ENCODE results near the gene ELAVL3. TPM values are rescaled to one million over a fixed set of nuclear protein-coding genes. Genes with fewer than 3 reads are reported as not detected.
A peak's percentile ranks its signal among the peaks of the same experiment; 100 is the strongest.

Gene ELAVL3
- total RNA-seq, 6 experiments from 2014 or later = not detected

DNA sequence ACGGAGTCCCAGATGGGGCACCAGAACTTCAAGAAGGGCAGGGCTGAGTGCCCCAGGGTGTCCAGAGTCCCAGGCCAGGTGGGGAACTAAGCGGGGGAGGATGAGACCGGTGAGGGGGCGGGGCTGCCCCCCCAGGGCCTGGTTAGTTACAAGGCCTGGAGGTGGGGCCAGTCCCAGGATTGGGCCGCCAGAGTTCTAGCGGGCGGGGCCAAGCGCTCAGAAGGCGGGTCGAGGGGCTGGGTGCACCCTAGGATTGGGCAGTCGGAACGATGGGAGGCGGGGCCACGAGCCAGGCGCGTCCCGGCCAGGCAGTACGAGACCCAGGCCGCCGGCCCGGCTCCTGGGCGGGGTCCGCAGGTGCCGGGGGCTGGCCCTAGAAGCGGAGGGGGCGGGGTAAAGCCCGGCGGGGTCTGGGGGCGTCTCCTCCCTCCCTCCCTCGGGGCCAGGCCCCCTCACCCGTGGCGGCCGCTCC, 24.2 kb upstream of the ELAVL3 start:
- Mint-ChIP-seq H3K4me1 (ENCODE audit: low read depth) (peaks cover 8% of the 10 kb centered on the region), H3K27me3 (ENCODE audit: insufficient read depth) (peaks cover 6% of the 10 kb centered on the region; the same call in 1 of the 2 replicates), H3K27ac (peak overlapping the region; percentile 79), H3K36me3 (ENCODE audit: low read depth) (peaks cover 11% of the 10 kb centered on the region), H3K9me3 (no peaks in the 10 kb centered on the region), H3K4me3 (peak overlapping the region; percentile 86)
- peak; percentile 92 for DNase-seq
- TF ChIP-seq, protein P1, sequence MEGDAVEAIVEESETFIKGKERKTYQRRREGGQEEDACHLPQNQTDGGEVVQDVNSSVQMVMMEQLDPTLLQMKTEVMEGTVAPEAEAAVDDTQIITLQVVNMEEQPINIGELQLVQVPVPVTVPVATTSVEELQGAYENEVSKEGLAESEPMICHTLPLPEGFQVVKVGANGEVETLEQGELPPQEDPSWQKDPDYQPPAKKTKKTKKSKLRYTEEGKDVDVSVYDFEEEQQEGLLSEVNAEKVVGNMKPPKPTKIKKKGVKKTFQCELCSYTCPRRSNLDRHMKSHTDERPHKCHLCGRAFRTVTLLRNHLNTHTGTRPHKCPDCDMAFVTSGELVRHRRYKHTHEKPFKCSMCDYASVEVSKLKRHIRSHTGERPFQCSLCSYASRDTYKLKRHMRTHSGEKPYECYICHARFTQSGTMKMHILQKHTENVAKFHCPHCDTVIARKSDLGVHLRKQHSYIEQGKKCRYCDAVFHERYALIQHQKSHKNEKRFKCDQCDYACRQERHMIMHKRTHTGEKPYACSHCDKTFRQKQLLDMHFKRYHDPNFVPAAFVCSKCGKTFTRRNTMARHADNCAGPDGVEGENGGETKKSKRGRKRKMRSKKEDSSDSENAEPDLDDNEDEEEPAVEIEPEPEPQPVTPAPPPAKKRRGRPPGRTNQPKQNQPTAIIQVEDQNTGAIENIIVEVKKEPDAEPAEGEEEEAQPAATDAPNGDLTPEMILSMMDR (IDR thresholded peaks at IDR 0.05) = no peak

DNA sequence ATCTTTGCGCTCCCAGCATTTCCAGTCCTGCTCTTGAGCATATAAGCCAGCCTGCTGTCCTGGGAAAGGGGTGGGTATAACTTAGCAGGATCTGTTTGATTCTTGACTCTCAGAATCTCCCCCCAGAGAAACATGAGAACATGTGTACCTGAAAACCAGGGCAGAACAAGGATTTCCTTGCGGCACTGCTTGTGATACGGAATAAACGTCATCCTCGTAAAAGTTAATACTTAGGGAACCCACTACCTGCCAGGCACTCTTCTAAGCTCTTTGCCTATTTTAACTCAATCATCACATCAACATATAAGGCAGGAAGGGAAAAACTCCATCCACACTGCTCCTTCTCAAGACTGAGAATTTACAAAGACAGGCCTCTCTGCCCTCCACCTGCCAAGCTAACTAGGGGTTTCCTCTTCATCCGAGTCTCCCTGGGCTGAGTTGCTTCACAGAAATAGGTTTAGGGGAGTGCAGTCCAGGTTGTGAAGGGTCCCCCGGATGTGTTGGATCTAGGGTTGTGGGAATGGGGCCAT, 23.7 kb upstream of the ELAVL3 start:
- no peak for DNase-seq
- peaks cover 11% of the 10 kb centered on the region for H3K36me3 Mint-ChIP-seq (ENCODE audit: low read depth)
- peaks cover 6% of the 10 kb centered on the region; the same call in 1 of the 2 replicates for H3K27me3 Mint-ChIP-seq (ENCODE audit: insufficient read depth)
- H3K27ac Mint-ChIP-seq = peak overlapping the region; percentile 79
- TF ChIP-seq, protein P1 (IDR thresholded peaks at IDR 0.05) = no peak
- H3K9me3 Mint-ChIP-seq = no peaks in the 10 kb centered on the region
- peaks cover 8% of the 10 kb centered on the region for H3K4me1 Mint-ChIP-seq (ENCODE audit: low read depth)
- peak overlapping the region; percentile 86 for H3K4me3 Mint-ChIP-seq

DNA sequence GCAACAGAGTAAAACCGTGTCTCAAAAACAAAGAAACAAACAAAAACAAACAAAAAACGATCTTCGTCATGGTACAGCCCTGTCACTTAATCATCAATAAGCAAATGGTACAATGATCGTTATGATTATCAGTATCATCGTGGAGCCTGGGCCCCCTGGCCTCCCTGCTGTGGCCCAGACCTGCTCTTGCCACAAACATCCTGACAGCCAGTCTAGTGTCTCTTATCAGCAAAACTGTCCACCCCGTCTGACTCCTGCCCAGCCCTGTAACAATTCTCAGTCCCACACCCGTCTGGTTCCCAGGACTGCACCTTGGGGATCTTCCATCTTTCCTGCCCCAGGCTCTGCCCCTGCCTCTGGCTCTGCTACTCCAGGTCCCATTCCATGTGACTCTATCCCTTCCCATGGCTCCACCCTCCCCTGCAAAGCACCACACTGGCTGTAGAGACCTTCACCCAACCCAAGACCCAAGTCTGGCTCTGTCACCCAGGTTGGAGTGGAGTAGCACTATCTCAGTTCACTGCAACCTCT, 19.1 kb upstream of the ELAVL3 start:
- Mint-ChIP-seq H3K27ac (no peak overlapping the region), H3K36me3 (ENCODE audit: low read depth) (peaks cover 11% of the 10 kb centered on the region), H3K4me1 (ENCODE audit: low read depth) (peaks cover 16% of the 10 kb centered on the region), H3K4me3 (no peak overlapping the region), H3K9me3 (no peaks in the 10 kb centered on the region), H3K27me3 (ENCODE audit: insufficient read depth) (peaks cover 1% of the 10 kb centered on the region; the same call in 1 of the 2 replicates)
- TF ChIP-seq, protein P1 (IDR thresholded peaks at IDR 0.05) = no peak
- no peak for DNase-seq

DNA sequence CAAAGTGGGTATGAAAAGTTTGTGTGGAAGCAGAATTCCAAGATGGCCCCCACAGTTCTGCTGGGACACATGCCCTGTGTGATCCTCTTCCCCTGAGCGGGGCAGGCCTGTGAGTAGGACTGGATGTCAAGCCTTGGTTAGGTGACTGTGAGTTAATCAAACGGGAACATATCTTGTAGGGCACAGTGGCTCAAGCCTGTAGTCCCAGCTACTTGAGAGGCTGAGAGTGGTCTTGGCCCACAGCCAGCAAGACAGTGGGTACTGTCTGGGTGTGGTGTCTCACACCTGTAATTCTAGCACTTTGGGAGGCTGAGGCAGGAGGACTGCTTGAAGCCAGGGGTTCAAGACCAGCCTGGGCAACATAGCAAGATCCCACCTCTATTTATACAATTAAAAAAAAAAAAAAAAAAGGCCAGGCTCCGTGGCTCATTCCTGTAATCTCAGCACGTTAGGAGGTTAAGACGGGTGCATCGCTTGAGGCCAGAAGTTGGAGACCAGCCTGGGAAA, 18.4 kb upstream of the ELAVL3 start:
- no peak overlapping the region for H3K4me3 Mint-ChIP-seq
- H3K36me3 Mint-ChIP-seq (ENCODE audit: low read depth) = peaks cover 11% of the 10 kb centered on the region
- H3K27me3 Mint-ChIP-seq (ENCODE audit: insufficient read depth) = no peaks in the 10 kb centered on the region; the same call in 1 of the 2 replicates

DNA sequence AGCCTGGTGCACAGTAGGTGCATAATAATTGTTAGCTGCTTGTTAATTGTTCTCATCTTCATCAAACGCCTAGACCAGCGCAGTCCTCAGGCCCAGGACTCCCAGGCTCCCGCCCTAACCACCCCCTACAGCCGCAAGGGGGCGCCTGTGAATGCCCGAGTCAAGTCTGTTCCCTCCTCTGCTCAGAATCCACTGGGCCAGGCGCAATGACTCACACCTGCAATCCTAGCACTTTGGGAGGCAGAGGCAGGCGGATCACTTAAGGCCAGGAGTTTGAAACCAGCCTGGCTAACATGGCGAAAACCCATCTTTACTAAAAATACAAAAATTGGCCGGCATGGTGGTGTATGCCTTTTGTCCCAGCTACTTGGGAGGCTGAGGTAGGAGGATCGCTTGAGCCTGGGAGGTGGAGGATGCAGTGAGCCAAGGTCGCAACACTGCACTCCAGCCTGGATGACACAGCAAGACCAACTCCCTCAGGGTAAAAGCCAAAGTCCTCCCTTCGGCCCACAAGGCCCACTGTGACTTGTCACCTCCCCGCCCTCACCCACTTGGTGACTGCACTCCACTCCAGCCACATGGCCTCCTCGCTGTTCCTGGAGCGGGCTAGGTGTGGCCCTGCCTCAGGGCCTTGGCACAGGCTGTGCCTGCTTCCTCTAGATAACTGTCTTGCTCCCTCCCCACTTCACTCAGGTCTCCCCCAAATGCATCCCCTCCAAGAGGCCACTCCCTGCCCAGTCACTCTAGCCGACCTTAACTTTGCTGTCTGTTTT, 15.7 kb upstream of the ELAVL3 start:
- H3K27ac Mint-ChIP-seq = peak overlapping the region; percentile 53
- no peaks in the 10 kb centered on the region for H3K9me3 Mint-ChIP-seq
- peak; percentile 80 for DNase-seq
- H3K27me3 Mint-ChIP-seq (ENCODE audit: insufficient read depth) = no peaks in the 10 kb centered on the region; the same call in 1 of the 2 replicates
- H3K36me3 Mint-ChIP-seq (ENCODE audit: low read depth) = peaks cover 10% of the 10 kb centered on the region
- H3K4me1 Mint-ChIP-seq (ENCODE audit: low read depth) = peaks cover 8% of the 10 kb centered on the region
- TF ChIP-seq, protein P1 (IDR thresholded peaks at IDR 0.05) = peak; percentile 91
- no peak overlapping the region for H3K4me3 Mint-ChIP-seq

More for the DNA sequence above, 18.4 kb upstream of the ELAVL3 start:
- no peak overlapping the region for H3K27ac Mint-ChIP-seq
- peaks cover 9% of the 10 kb centered on the region for H3K4me1 Mint-ChIP-seq (ENCODE audit: low read depth)
- TF ChIP-seq, protein P1 (IDR thresholded peaks at IDR 0.05) = no peak
- no peak for DNase-seq
- H3K9me3 Mint-ChIP-seq = no peaks in the 10 kb centered on the region

Measured in HFFc6 (cell line).